Fibroblast of peridontal ligament (primary cell): ENCODE results near the gene PLEKHO2.
A peak's percentile ranks its signal among the peaks of the same experiment; 100 is the strongest.

Source experiments
- DNase-seq: peaks from one replicate; pipeline ENCODE4 v3.0.0-alpha.2; 2010; ENCODE audit errors: extremely low read depth

PLEKHO2 gene

GRCh38 chr15:64892847-64893403, 51.2 kb downstream of the PLEKHO2 start:
- DNase-seq = no peak

GRCh38 chr15:64893481-64894394, 52.0 kb downstream of the PLEKHO2 start:
- peak; percentile 82 for DNase-seq

GRCh38 chr15:64894395-64895056, 52.8 kb downstream of the PLEKHO2 start:
- no peak for DNase-seq

GRCh38 chr15:64895285-64896065, 53.8 kb downstream of the PLEKHO2 start:
- DNase-seq = peak; percentile 62

GRCh38 chr15:64896371-64897069, 54.8 kb downstream of the PLEKHO2 start:
- no peak for DNase-seq

- DNase-seq = peak; percentile 63
These were observed 55.8 kb downstream of the PLEKHO2 start for GRCh38 chr15:64897345-64897985.

- DNase-seq = no peak
These were observed 56.7 kb downstream of the PLEKHO2 start for GRCh38 chr15:64898406-64898805.

GRCh38 chr15:64901141-64901540, 59.4 kb downstream of the PLEKHO2 start:
- DNase-seq = no peak

- DNase-seq = no peak
These were observed 60.2 kb downstream of the PLEKHO2 start for GRCh38 chr15:64901914-64902313.

GRCh38 chr15:64902863-64903262, 61.1 kb downstream of the PLEKHO2 start:
- DNase-seq = no peak

GRCh38 chr15:64903326-64903950, 61.7 kb downstream of the PLEKHO2 start:
- no peak for DNase-seq

GRCh38 chr15:64904189-64904588, 62.5 kb downstream of the PLEKHO2 start:
- no peak for DNase-seq

- peak; percentile 66 for DNase-seq
These were observed 63.6 kb downstream of the PLEKHO2 start for GRCh38 chr15:64905119-64905831.

GRCh38 chr15:64905941-64906340, 64.2 kb downstream of the PLEKHO2 start:
- no peak for DNase-seq

GRCh38 chr15:64906402-64906801, 64.7 kb downstream of the PLEKHO2 start:
- DNase-seq = no peak

GRCh38 chr15:64907991-64908390, 66.3 kb downstream of the PLEKHO2 start:
- no peak for DNase-seq

- no peak for DNase-seq
These were observed 67.8 kb downstream of the PLEKHO2 start for GRCh38 chr15:64909546-64909945.

GRCh38 chr15:64911311-64912186, 69.8 kb downstream of the PLEKHO2 start, which contains the start of gene ANKDD1A:
ANKDD1A (plus strand) TSS chr15:64911902; CDS start chr15:64911931, 29 bp downstream.
- DNase-seq = peak; percentile 35
